CD4-positive, CD25-positive, alpha-beta regulatory T cell (primary cell): ENCODE results near the gene IGF1R. TPM values are rescaled to one million over a fixed set of nuclear protein-coding genes. Genes with fewer than 3 reads are reported as not detected.

ENCODE experiments used
- ATAC-seq, 2 donors: fragments of 150-1000 bp; cut with Tn5 transposase; one replicate each; pipeline ENCODE4 v1.10.0; 2021; ENCODE audit warnings: low read depth in 2 of 2, moderate number of reproducible peaks in 2 of 2, moderate library complexity in 1 of 2
- DNase-seq, 3 donors: peaks; one replicate each; pipeline versions ENCODE4 v3.0.0 to v3.0.0-alpha.2; 2012 to 2022; ENCODE audit warnings: mixed read lengths in 1 of 3
- H3K27ac ChIP-seq: one replicate; pipeline ENCODE4 v1.7.0; 2013; ENCODE audit warnings: mild to moderate bottlenecking, low read length; ENCODE audit not compliant: insufficient read depth, poor library complexity, severe bottlenecking
- H3K27me3 ChIP-seq: one replicate; pipeline ENCODE4 v1.7.0; 2013; ENCODE audit warnings: low read length; ENCODE audit not compliant: control insufficient read depth, insufficient read depth
- H3K36me3 ChIP-seq: one replicate; pipeline ENCODE4 v1.7.0; 2013; ENCODE audit warnings: mild to moderate bottlenecking, low read length, moderate library complexity; ENCODE audit not compliant: control insufficient read depth, insufficient read depth
- H3K4me1 ChIP-seq: 2 replicates; pipeline ENCODE4 v1.7.0; 2013; ENCODE audit warnings: mild to moderate bottlenecking, low read length; ENCODE audit not compliant: insufficient read depth, control insufficient read depth, poor library complexity, severe bottlenecking
- H3K4me3 ChIP-seq: one replicate; pipeline ENCODE4 v1.7.0; 2013; ENCODE audit warnings: low read depth, mild to moderate bottlenecking, low read length, moderate library complexity
- H3K9me3 ChIP-seq, 2 experiments: 1 replicate in 1 of 2; 2 replicates in 1 of 2; pipeline ENCODE4 v1.7.0; 2013; ENCODE audit warnings: low read length in 2 of 2, mild to moderate bottlenecking in 1 of 2, moderate library complexity in 1 of 2; ENCODE audit not compliant: control insufficient read depth in 2 of 2
- H3K27ac Mint-ChIP-seq, 3 donors: one replicate each; pipeline ENCODE4 v1.8.0; 2020 to 2022; ENCODE audit warnings: mild to moderate bottlenecking in 3 of 3, mixed read lengths in 3 of 3, moderate library complexity in 2 of 3
- H3K27me3 Mint-ChIP-seq: one replicate; pipeline ENCODE4 v1.8.0; 2022; ENCODE audit warnings: mild to moderate bottlenecking, mixed read lengths
- H3K36me3 Mint-ChIP-seq: one replicate; pipeline ENCODE4 v1.8.0; 2020; ENCODE audit warnings: mixed read lengths
- H3K4me1 Mint-ChIP-seq, 4 donors: one replicate each; pipeline ENCODE4 v1.8.0; 2020 to 2022; ENCODE audit warnings: mixed read lengths in 4 of 4, mild to moderate bottlenecking in 1 of 4
- H3K4me3 Mint-ChIP-seq, 4 donors: one replicate each; pipeline ENCODE4 v1.8.0; 2020 to 2022; ENCODE audit warnings: mild to moderate bottlenecking in 4 of 4, mixed read lengths in 4 of 4, moderate library complexity in 3 of 4
- H3K9me3 Mint-ChIP-seq, 7 donors: one replicate each; pipeline ENCODE4 v1.8.0; 2020 to 2022; ENCODE audit warnings: mixed read lengths in 7 of 7, mild to moderate bottlenecking in 3 of 7, moderate library complexity in 2 of 7
- polyA plus RNA-seq, 4 donors: library from polyadenylated mRNA; unstranded; fragments of 300-500 nt; fragmentation: Illumina TruSeq; gene quantifications; one replicate each; pipeline ENCODE4 v1.2.3, GENCODE V29; 2021
- total RNA-seq: library from RNA; stranded (reverse); gene quantifications from one replicate; pipeline ENCODE4 v1.2.3, GENCODE V29; 2022

The IGF1R gene
- total and polyA plus RNA-seq, 5 donors from 2014 or later = 1.6 to 14.2 (median 3.6) TPM

DNA sequence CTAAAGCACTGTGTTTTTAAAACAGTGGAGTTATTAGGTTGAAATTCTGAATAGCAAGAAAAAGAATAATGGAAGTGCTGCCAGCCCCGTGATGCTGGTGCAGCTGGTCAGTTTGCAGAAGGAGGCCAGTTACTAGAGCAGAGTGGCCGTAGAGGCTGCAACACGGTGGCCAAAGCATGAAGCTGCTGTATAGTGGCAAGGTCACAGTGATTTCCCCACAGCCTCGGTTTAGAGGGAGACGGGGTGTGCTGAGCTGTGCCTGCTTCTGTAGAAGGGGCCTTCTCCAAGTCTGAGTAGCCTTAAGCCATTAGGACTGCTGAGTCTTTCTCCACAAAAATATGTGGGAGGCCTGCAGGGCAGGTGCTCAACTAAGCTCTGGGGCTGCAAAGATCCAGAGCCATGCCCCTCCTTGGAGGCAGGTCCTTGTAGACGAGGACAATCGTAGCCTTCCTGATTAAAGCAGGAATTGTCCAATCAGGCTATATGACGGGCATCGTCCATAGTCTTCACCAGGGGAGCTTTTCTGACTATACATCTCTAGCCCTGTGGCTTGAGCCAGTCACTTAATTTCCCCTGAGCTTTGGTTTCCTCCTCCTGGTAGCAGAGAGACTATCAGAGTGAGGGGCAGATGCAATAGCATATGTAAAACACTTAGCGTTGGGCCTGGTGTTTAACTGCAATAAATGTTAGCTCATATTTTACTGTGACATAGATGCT, 207.6 kb downstream of the IGF1R start:
- H3K4me3 Mint-ChIP-seq = peak overlapping the region in 1 of 4 donors; percentile 5
- peaks cover 15 to 85% (median 34%) of the 10 kb centered on the region in 4 donors for H3K4me1 Mint-ChIP-seq
- Histone ChIP-seq H3K36me3 (no peaks in the 10 kb centered on the region), H3K9me3 (no peaks in the 10 kb centered on the region), H3K27me3 (no peaks in the 10 kb centered on the region), H3K4me1 (peaks cover 37% of the 10 kb centered on the region), H3K27ac (no peak overlapping the region), H3K4me3 (no peak overlapping the region)
- H3K27ac Mint-ChIP-seq = peak overlapping the region; percentile 39 to 71 (median 69)
- H3K9me3 Mint-ChIP-seq = peaks cover 0 to 3% (median 0%) of the 10 kb centered on the region in 7 donors
- no peaks in the 10 kb centered on the region for H3K36me3 Mint-ChIP-seq
- DNase-seq (no peak), ATAC-seq (no peak)
- no peaks in the 10 kb centered on the region for H3K27me3 Mint-ChIP-seq

DNA sequence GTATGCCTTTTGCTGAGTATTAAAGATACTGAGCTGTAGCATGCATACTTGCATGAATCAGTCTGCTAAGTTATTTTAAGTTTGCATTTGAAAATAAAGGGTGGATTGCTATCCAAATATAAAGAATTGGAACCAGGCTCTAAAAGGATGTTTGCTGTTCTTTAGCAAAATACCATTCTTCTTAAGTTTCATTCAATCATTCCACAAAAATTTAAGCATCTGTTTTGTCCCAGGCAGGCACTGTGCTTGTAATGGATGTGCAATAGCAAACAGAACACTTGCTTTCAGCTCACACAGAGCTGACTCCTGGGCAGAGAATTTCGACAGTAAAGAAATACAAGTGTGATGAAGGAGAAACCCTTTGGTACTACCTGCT, 208.2 kb downstream of the IGF1R start:
- Mint-ChIP-seq H3K4me1 (peaks cover 17 to 84% (median 35%) of the 10 kb centered on the region in 4 donors), H3K36me3 (no peaks in the 10 kb centered on the region), H3K9me3 (peaks cover 0 to 3% (median 0%) of the 10 kb centered on the region in 7 donors), H3K4me3 (peak overlapping the region in 1 of 4 donors; percentile 69), H3K27me3 (no peaks in the 10 kb centered on the region), H3K27ac (no peak overlapping the region)
- Histone ChIP-seq H3K27ac (no peak overlapping the region), H3K4me1 (peaks cover 36% of the 10 kb centered on the region), H3K4me3 (no peak overlapping the region), H3K9me3 (no peaks in the 10 kb centered on the region), H3K27me3 (no peaks in the 10 kb centered on the region), H3K36me3 (no peaks in the 10 kb centered on the region)
- ATAC-seq (no peak), DNase-seq (no peak)

DNA sequence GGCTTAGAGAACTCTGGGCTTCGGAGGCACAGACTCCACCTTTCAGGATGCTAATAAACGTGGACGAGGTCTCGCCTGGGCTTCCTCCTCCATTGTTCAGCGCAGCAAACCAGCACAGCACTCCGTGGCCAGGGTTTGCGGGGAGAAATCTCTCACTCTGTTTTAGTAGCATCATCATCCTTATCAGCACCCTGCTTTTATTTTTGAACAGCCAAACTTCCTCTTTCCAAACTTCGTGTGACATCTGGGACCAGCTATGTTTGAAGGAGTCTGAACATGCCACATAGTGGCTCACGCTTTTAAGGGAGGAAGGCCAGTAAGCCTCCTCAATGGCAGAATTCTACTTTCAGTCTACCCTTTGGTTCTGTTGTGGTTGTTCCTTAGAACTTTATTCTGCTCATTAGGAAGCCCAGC, 210.3 kb downstream of the IGF1R start:
- peak in 1 of 3 donors; percentile 28 for DNase-seq
- no peak for ATAC-seq
- Mint-ChIP-seq H3K27ac (peak overlapping the region; percentile 76 to 87 (median 83)), H3K9me3 (peaks cover 0 to 3% (median 0%) of the 10 kb centered on the region in 7 donors), H3K4me1 (peaks cover 8 to 82% (median 28%) of the 10 kb centered on the region in 4 donors), H3K4me3 (peak overlapping the region in 3 of 4 donors; percentile 27 to 77 (median 65)), H3K36me3 (no peaks in the 10 kb centered on the region), H3K27me3 (no peaks in the 10 kb centered on the region)
- H3K27ac ChIP-seq = no peak overlapping the region
- no peaks in the 10 kb centered on the region for H3K36me3 ChIP-seq
- no peaks in the 10 kb centered on the region for H3K9me3 ChIP-seq
- H3K4me3 ChIP-seq = peak overlapping the region; percentile 45
- no peaks in the 10 kb centered on the region for H3K27me3 ChIP-seq
- H3K4me1 ChIP-seq = peaks cover 20% of the 10 kb centered on the region

DNA sequence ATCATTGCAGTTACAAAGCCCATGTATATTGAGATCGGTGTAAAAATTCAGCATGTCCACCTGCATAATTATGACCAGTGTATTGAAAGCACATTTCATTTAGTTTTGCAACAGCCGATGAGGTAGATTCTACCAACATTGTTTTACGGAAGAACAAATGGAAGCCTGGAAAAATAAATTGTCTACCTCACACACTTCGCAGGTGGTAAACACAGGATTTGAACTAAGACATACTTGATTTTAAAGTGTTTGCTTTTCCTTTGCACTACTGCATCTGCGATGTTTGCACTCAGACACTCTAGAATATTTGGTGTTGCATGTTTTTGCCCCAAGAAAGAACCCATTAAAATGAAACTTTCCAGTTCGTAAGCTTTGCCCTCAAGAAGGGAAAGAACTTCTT, 210.8 kb downstream of the IGF1R start:
- Mint-ChIP-seq H3K27me3 (no peaks in the 10 kb centered on the region), H3K36me3 (no peaks in the 10 kb centered on the region), H3K9me3 (peaks cover 0 to 3% (median 0%) of the 10 kb centered on the region in 7 donors), H3K4me1 (peaks cover 8 to 81% (median 27%) of the 10 kb centered on the region in 4 donors), H3K4me3 (peak overlapping the region in 2 of 4 donors; percentile 65 to 77), H3K27ac (peak overlapping the region; percentile 76 to 87 (median 83))
- Histone ChIP-seq H3K4me3 (peak overlapping the region; percentile 24), H3K36me3 (no peaks in the 10 kb centered on the region), H3K9me3 (no peaks in the 10 kb centered on the region), H3K4me1 (peaks cover 17% of the 10 kb centered on the region), H3K27me3 (no peaks in the 10 kb centered on the region), H3K27ac (no peak overlapping the region)
- DNase-seq = no peak
- ATAC-seq = no peak

DNA sequence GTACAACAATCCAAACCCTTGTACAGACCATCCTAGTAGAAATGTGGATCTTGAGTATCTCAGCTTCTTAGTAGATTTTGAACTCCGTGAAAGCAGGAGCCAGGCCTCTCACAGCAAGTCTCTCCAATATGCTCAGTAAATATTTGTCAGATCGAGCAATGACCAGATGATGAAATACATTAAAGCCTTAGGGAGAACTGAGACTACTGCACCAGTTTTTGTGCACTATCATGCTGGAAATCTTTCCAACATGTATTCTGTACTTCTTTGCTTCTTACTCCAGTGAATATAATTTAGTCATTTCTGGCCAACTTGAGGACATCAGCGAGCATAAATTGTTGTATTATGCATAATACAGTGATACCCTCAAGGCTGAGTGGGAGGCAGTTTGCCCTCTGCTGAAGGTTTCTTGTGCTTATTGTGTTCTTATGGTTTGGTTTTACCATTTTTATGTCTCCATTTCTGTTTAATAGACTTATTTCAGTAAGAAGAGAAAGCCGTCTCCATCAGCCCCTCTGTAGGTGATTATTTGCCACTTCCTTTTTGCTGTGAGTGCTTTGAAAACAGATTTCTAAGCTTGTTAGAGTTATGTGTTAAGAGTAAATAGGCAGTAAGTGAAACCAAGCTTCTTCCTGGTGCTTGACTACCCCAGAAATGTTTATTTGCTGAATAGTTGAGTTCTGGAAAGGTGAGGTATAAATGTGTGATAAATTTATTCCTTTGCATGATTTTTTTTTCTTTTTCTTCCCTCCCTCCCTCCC, 212.1 kb downstream of the IGF1R start:
- peak overlapping the region; percentile 51 for H3K4me3 ChIP-seq
- H3K4me3 Mint-ChIP-seq = peak overlapping the region; percentile 1 to 76 (median 66)

DNA sequence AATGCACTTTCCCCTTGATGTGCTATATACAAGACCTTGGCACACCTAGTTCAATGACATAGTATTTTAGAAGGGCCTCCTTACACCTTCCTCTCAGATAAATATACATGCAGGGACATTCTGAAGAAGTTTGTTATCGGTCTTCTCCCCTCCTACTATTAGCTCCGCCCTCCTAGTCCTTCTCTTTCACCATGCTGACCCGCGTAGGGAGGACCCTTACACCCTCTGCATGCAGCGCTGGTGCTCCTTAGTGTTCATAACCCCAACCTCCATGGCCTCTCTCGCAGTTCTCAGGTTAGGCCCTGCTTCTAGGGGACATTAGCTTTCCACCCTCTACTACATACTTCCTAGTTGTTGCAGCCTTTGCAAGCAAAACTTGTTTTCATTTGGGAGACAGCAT, 212.8 kb downstream of the IGF1R start:
- Mint-ChIP-seq H3K36me3 (no peaks in the 10 kb centered on the region), H3K4me1 (peaks cover 8 to 76% (median 30%) of the 10 kb centered on the region in 4 donors), H3K9me3 (no peaks in the 10 kb centered on the region), H3K4me3 (peak overlapping the region; percentile 1 to 76 (median 68)), H3K27me3 (no peaks in the 10 kb centered on the region), H3K27ac (peak overlapping the region; percentile 55 to 97 (median 83))
- H3K27ac ChIP-seq = peak overlapping the region; percentile 34
- no peaks in the 10 kb centered on the region for H3K9me3 ChIP-seq
- peaks cover 25% of the 10 kb centered on the region for H3K4me1 ChIP-seq
- peak overlapping the region; percentile 51 for H3K4me3 ChIP-seq
- no peaks in the 10 kb centered on the region for H3K36me3 ChIP-seq
- ATAC-seq = no peak
- DNase-seq = no peak
- H3K27me3 ChIP-seq = no peaks in the 10 kb centered on the region

More for the DNA sequence above, 212.1 kb downstream of the IGF1R start:
- H3K36me3 ChIP-seq = no peaks in the 10 kb centered on the region
- H3K27ac ChIP-seq = peak overlapping the region; percentile 34
- DNase-seq (peak in 2 of 3 donors; percentile 35 to 69), ATAC-seq (peak; percentile 42 to 63)
- no peaks in the 10 kb centered on the region for H3K36me3 Mint-ChIP-seq
- H3K9me3 ChIP-seq = no peaks in the 10 kb centered on the region
- no peaks in the 10 kb centered on the region for H3K27me3 ChIP-seq
- H3K27me3 Mint-ChIP-seq = no peaks in the 10 kb centered on the region
- H3K27ac Mint-ChIP-seq = peak overlapping the region; percentile 78 to 84 (median 83)
- H3K9me3 Mint-ChIP-seq = no peaks in the 10 kb centered on the region
- H3K4me1 ChIP-seq = peaks cover 18% of the 10 kb centered on the region
- H3K4me1 Mint-ChIP-seq = peaks cover 8 to 75% (median 25%) of the 10 kb centered on the region in 4 donors

DNA sequence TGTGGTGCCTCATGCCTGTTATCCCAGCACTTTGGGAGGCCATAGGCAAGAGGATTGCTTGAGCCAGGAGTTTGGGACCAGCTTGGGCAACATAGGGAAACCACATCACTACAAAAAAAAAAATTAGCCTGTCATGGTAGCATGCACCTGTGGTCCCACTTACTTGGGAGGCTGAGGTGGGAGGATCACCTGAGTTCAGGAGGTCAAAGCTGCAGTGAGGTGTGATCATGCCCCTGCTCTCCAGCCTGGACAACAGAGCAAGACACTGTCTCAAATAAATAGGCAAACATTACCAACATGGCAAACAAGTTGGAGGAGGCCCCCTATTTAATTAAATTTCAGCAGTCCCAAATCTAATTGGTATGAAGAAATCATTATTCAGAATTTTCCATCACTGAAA, 215.6 kb downstream of the IGF1R start:
- no peak overlapping the region for H3K27ac ChIP-seq
- no peaks in the 10 kb centered on the region for H3K36me3 Mint-ChIP-seq
- no peaks in the 10 kb centered on the region for H3K27me3 ChIP-seq
- ATAC-seq (no peak), DNase-seq (no peak)
- no peaks in the 10 kb centered on the region for H3K27me3 Mint-ChIP-seq
- no peaks in the 10 kb centered on the region for H3K36me3 ChIP-seq
- H3K4me1 ChIP-seq = peaks cover 21% of the 10 kb centered on the region
- peak overlapping the region in 1 of 3 donors; percentile 43 for H3K27ac Mint-ChIP-seq
- peaks cover 0 to 2% (median 0%) of the 10 kb centered on the region in 7 donors for H3K9me3 Mint-ChIP-seq
- no peak overlapping the region for H3K4me3 ChIP-seq
- no peaks in the 10 kb centered on the region for H3K9me3 ChIP-seq
- H3K4me1 Mint-ChIP-seq = peaks cover 12 to 77% (median 31%) of the 10 kb centered on the region in 4 donors
- no peak overlapping the region for H3K4me3 Mint-ChIP-seq
